ENCODE results near the gene RGP1.

RGP1 gene

DNA sequence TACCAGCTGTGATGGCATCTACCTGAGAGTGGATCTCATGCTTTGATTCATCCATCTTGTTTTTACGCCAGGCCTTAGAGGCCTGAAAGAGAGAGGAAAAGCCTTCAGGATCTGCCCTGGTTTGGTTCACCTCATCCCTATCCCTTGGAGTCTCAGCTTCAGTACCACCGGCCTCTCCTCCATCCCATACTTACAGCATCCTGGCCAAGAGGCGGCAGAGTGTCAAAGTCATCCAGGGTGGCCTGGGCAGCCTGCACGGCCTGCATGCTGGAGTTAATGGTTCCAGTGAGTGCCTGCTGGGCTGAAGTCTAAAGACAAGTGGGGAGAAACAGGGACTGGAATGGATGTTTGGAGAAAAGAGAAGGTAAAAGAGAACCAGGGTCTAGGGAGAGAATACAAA lies 29.5 kb upstream of the RGP1 start:
- TF ChIP-seq, protein P1, sequence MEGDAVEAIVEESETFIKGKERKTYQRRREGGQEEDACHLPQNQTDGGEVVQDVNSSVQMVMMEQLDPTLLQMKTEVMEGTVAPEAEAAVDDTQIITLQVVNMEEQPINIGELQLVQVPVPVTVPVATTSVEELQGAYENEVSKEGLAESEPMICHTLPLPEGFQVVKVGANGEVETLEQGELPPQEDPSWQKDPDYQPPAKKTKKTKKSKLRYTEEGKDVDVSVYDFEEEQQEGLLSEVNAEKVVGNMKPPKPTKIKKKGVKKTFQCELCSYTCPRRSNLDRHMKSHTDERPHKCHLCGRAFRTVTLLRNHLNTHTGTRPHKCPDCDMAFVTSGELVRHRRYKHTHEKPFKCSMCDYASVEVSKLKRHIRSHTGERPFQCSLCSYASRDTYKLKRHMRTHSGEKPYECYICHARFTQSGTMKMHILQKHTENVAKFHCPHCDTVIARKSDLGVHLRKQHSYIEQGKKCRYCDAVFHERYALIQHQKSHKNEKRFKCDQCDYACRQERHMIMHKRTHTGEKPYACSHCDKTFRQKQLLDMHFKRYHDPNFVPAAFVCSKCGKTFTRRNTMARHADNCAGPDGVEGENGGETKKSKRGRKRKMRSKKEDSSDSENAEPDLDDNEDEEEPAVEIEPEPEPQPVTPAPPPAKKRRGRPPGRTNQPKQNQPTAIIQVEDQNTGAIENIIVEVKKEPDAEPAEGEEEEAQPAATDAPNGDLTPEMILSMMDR (tag by site-specific recombination; IDR thresholded peaks at IDR 0.05): no peak
- TF ChIP-seq, protein P2, sequence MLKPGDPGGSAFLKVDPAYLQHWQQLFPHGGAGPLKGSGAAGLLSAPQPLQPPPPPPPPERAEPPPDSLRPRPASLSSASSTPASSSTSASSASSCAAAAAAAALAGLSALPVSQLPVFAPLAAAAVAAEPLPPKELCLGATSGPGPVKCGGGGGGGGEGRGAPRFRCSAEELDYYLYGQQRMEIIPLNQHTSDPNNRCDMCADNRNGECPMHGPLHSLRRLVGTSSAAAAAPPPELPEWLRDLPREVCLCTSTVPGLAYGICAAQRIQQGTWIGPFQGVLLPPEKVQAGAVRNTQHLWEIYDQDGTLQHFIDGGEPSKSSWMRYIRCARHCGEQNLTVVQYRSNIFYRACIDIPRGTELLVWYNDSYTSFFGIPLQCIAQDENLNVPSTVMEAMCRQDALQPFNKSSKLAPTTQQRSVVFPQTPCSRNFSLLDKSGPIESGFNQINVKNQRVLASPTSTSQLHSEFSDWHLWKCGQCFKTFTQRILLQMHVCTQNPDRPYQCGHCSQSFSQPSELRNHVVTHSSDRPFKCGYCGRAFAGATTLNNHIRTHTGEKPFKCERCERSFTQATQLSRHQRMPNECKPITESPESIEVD (tag by site-specific recombination; IDR thresholded peaks at IDR 0.05): no peak
- TF ChIP-seq, protein P3, sequence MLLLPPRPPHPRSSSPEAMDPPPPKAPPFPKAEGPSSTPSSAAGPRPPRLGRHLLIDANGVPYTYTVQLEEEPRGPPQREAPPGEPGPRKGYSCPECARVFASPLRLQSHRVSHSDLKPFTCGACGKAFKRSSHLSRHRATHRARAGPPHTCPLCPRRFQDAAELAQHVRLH (tag by site-specific recombination; IDR thresholded peaks at IDR 0.05): no peak
- TF ChIP-seq FEZF1 (tag by site-specific recombination; IDR thresholded peaks at IDR 0.05): no peak
- no peak for TF ChIP-seq YY1 (tag by site-specific recombination; IDR thresholded peaks at IDR 0.05)
- TF ChIP-seq ZFHX2 (tag by site-specific recombination; conservative IDR thresholded peaks at IDR 0.05): no peak
- no peak for TF ChIP-seq ZNF138 (tag by site-specific recombination; IDR thresholded peaks at IDR 0.05; ENCODE audit: borderline replicate concordance)
- no peak for TF ChIP-seq ZFP37 (tag by site-specific recombination; IDR thresholded peaks at IDR 0.05)
- TF ChIP-seq ZNF2 (tag by site-specific recombination; IDR thresholded peaks at IDR 0.05): no peak
- no peak for TF ChIP-seq HOXC10 (CRISPR knock-in tag; IDR thresholded peaks at IDR 0.05)
- no peak for TF ChIP-seq ZNF292 (tag by site-specific recombination; IDR thresholded peaks at IDR 0.05; ENCODE audit: borderline replicate concordance, low read depth)
- no peak for TF ChIP-seq ZNF837 (tag by site-specific recombination; IDR thresholded peaks at IDR 0.05)
- TF ChIP-seq ZNF16 (tag by site-specific recombination; IDR thresholded peaks at IDR 0.05; ENCODE audit: low read depth): no peak
- TF ChIP-seq SETDB1 (IDR thresholded peaks at IDR 0.05; ENCODE audit: insufficient read length, low read length): no peak
- TF ChIP-seq, protein P4, sequence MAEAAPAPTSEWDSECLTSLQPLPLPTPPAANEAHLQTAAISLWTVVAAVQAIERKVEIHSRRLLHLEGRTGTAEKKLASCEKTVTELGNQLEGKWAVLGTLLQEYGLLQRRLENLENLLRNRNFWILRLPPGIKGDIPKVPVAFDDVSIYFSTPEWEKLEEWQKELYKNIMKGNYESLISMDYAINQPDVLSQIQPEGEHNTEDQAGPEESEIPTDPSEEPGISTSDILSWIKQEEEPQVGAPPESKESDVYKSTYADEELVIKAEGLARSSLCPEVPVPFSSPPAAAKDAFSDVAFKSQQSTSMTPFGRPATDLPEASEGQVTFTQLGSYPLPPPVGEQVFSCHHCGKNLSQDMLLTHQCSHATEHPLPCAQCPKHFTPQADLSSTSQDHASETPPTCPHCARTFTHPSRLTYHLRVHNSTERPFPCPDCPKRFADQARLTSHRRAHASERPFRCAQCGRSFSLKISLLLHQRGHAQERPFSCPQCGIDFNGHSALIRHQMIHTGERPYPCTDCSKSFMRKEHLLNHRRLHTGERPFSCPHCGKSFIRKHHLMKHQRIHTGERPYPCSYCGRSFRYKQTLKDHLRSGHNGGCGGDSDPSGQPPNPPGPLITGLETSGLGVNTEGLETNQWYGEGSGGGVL (tag by site-specific recombination; IDR thresholded peaks at IDR 0.05): no peak
- TF ChIP-seq SALL2 (tag by site-specific recombination; IDR thresholded peaks at IDR 0.05; ENCODE audit: borderline replicate concordance): no peak
- no peak for TF ChIP-seq HOXD13 (CRISPR knock-in tag; IDR thresholded peaks at IDR 0.05; ENCODE audit: borderline replicate concordance)
- TF ChIP-seq, protein P5, sequence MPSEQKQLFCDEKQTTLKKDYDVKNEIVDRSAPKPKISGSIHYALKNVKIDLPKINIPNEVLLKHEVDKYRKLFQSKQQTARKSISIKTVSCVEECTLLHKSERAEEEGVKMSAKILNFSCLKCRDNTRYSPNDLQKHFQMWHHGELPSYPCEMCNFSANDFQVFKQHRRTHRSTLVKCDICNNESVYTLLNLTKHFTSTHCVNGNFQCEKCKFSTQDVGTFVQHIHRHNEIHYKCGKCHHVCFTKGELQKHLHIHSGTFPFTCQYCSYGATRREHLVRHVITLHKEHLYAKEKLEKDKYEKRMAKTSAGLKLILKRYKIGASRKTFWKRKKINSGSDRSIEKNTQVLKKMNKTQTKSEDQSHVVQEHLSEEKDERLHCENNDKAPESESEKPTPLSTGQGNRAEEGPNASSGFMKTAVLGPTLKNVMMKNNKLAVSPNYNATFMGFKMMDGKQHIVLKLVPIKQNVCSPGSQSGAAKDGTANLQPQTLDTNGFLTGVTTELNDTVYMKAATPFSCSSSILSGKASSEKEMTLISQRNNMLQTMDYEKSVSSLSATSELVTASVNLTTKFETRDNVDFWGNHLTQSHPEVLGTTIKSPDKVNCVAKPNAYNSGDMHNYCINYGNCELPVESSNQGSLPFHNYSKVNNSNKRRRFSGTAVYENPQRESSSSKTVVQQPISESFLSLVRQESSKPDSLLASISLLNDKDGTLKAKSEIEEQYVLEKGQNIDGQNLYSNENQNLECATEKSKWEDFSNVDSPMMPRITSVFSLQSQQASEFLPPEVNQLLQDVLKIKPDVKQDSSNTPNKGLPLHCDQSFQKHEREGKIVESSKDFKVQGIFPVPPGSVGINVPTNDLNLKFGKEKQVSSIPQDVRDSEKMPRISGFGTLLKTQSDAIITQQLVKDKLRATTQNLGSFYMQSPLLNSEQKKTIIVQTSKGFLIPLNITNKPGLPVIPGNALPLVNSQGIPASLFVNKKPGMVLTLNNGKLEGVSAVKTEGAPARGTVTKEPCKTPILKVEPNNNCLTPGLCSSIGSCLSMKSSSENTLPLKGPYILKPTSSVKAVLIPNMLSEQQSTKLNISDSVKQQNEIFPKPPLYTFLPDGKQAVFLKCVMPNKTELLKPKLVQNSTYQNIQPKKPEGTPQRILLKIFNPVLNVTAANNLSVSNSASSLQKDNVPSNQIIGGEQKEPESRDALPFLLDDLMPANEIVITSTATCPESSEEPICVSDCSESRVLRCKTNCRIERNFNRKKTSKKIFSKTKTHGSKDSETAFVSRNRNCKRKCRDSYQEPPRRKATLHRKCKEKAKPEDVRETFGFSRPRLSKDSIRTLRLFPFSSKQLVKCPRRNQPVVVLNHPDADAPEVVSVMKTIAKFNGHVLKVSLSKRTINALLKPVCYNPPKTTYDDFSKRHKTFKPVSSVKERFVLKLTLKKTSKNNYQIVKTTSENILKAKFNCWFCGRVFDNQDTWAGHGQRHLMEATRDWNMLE (tag by site-specific recombination; conservative IDR thresholded peaks at IDR 0.05; ENCODE audit: low read depth): no peak
- TF ChIP-seq ZBTB7A (tag by site-specific recombination; IDR thresholded peaks at IDR 0.05; ENCODE audit: low read depth): no peak
- Histone ChIP-seq H3K4me3 (ENCODE audit: low read depth, low read length) (no peak overlapping the region), H3K27ac (ENCODE audit: extremely low read depth, low read depth, low read length) (no peak overlapping the region), H3K36me3 (ENCODE audit: control insufficient read depth in 2 of 2, insufficient read depth in 1 of 2, low read length in 2 of 2) (peaks cover 14 to 99% of the 10 kb centered on the region in 2 experiments), H3K4me1 (ENCODE audit: control insufficient read depth, insufficient read depth, low read length) (no peaks in the 10 kb centered on the region), H3K9me3 (ENCODE audit: control insufficient read depth, insufficient read depth, low read depth, low read length) (no peaks in the 10 kb centered on the region)
- CTCF ChIA-PET: interaction anchor here (0.7 kb wide), 1 partner anchor 23 kb away, joined by 3 read pairs; no protein-coding TSS in a partner anchor
- POLR2A ChIA-PET: interaction anchor here (4.0 kb wide), 1 partner anchor 12 kb away, joined by 21 read pairs; the partner anchor contains the start of genes CREB3 and TLN1

All from HEK293 (cell line).